Activated CD4-positive, alpha-beta T cell treated with anti-CD3 and anti-CD28 coated beads, Interleukin-2, amount 50 U/mL, for 1 hour (primary cell): Measurements from ENCODE around the gene ADCYAP1.

ENCODE experiments used
- DNase-seq: peaks from one replicate; pipeline ENCODE4 v3.0.0-alpha.2; 2020

Gene ADCYAP1

GRCh38 chr18:911025-911424 lies 6.4 kb downstream of the ADCYAP1 start:
- no peak for DNase-seq

GRCh38 chr18:911486-911885 lies 6.8 kb downstream of the ADCYAP1 start:
- DNase-seq = no peak

- no peak for DNase-seq
Observed at GRCh38 chr18:916562-916961, 11.9 kb downstream of the ADCYAP1 start.

- no peak for DNase-seq
Observed at GRCh38 chr18:919078-919477, 14.4 kb downstream of the ADCYAP1 start.

GRCh38 chr18:923144-923866 lies 18.6 kb downstream of the ADCYAP1 start:
- DNase-seq = no peak

GRCh38 chr18:924987-925386 lies 20.3 kb downstream of the ADCYAP1 start:
- no peak for DNase-seq

GRCh38 chr18:926946-927345 lies 22.3 kb downstream of the ADCYAP1 start:
- no peak for DNase-seq

- no peak for DNase-seq
Observed at GRCh38 chr18:933082-933481, 28.4 kb downstream of the ADCYAP1 start.

GRCh38 chr18:934518-935133 lies 30.0 kb downstream of the ADCYAP1 start:
- DNase-seq = no peak

GRCh38 chr18:936941-937340 lies 32.3 kb downstream of the ADCYAP1 start:
- DNase-seq = no peak

- no peak for DNase-seq
Observed at GRCh38 chr18:939166-939565, 34.5 kb downstream of the ADCYAP1 start.

- no peak for DNase-seq
Observed at GRCh38 chr18:939958-940357, 35.3 kb downstream of the ADCYAP1 start.

- no peak for DNase-seq
Observed at GRCh38 chr18:941331-941730, 36.7 kb downstream of the ADCYAP1 start.

- no peak for DNase-seq
Observed at GRCh38 chr18:944440-944839, 39.8 kb downstream of the ADCYAP1 start.

GRCh38 chr18:949724-950631 lies 45.3 kb downstream of the ADCYAP1 start:
- no peak for DNase-seq

- DNase-seq = no peak
Observed at GRCh38 chr18:950882-951495, 46.3 kb downstream of the ADCYAP1 start.

- DNase-seq = no peak
Observed at GRCh38 chr18:955384-956066, 50.9 kb downstream of the ADCYAP1 start.

GRCh38 chr18:957829-958228 lies 53.2 kb downstream of the ADCYAP1 start:
- no peak for DNase-seq

- DNase-seq = no peak
Observed at GRCh38 chr18:959854-960253, 55.2 kb downstream of the ADCYAP1 start.
